HepG2 (cell line): ENCODE measurements around the gene RBM12. TPM values are rescaled to one million over a fixed set of nuclear protein-coding genes. Genes with fewer than 3 reads are reported as not detected.

ENCODE experiments used
- AGO1 ChIP-seq: fragments of 200-400 bp; formaldehyde crosslinking; IDR thresholded peaks from 2 replicates; pipeline ENCODE4 v1.6.1; 2017; ENCODE audit warnings: mild to moderate bottlenecking, low read depth, low read length, moderate library complexity; ENCODE audit not compliant: poor library complexity, severe bottlenecking
- AGO2 ChIP-seq: fragments of 200-400 bp; formaldehyde crosslinking; optimal IDR thresholded peaks from 2 replicates; pipeline ENCODE3; 2017; ENCODE audit warnings: mild to moderate bottlenecking, low read depth, low read length, moderate library complexity
- ARNTL ChIP-seq: sonication (generic); formaldehyde crosslinking; IDR thresholded peaks from 2 replicates; pipeline ENCODE4 v1.4.0; 2020; ENCODE audit warnings: mild to moderate bottlenecking, missing genetic modification reagents
- ATRX ChIP-seq: sonication (generic); formaldehyde crosslinking; IDR thresholded peaks from 2 replicates; pipeline ENCODE4 v1.4.0; 2020; ENCODE audit warnings: missing genetic modification reagents, borderline replicate concordance
- BHLHE40 ChIP-seq: IDR thresholded peaks from 2 replicates; pipeline ENCODE4 v1.6.1; 2011; ENCODE audit warnings: low read length, improper control_type of control experiment
- CHD4 ChIP-seq: fragments of 200-600 bp; sonication (generic); IDR thresholded peaks from 2 replicates; pipeline ENCODE4 v1.7.0; 2017; ENCODE audit warnings: mild to moderate bottlenecking, low read length, borderline replicate concordance
- FOXA1 ChIP-seq, 2 experiments: fragments of 450-650 bp in 1 of 2; sonication (generic) in 1 of 2; formaldehyde crosslinking in 1 of 2; IDR thresholded peaks; 2 replicates each; pipeline versions ENCODE4 v1.4.0 to v1.6.1; 2016 to 2020; ENCODE audit warnings: missing genetic modification reagents in 1 of 2
- GATA4 ChIP-seq: sonication (generic); IDR thresholded peaks from 2 replicates; pipeline ENCODE4 v1.6.1; 2016; ENCODE audit warnings: antibody characterized with exemption, low read depth, borderline replicate concordance
- HHEX ChIP-seq: IDR thresholded peaks from 2 replicates; pipeline ENCODE4 v1.6.1; 2016; ENCODE audit warnings: control low read depth
- IRF2 ChIP-seq: IDR thresholded peaks from 2 replicates; pipeline ENCODE4 v1.6.1; 2018; ENCODE audit warnings: missing genetic modification reagents, missing compliant biosample characterization
- KMT2A ChIP-seq: sonication (generic); formaldehyde crosslinking; IDR thresholded peaks from 2 replicates; pipeline ENCODE4 v1.4.0; 2020; ENCODE audit warnings: missing genetic modification reagents
- MTF1 ChIP-seq: sonication (generic); formaldehyde crosslinking; IDR thresholded peaks from 2 replicates; pipeline ENCODE4 v1.5.0; 2020; ENCODE audit warnings: missing genetic modification reagents
- MZF1 ChIP-seq: sonication (generic); formaldehyde crosslinking; IDR thresholded peaks from 2 replicates; pipeline ENCODE4 v1.8.1; 2023; ENCODE audit warnings: mild to moderate bottlenecking, missing genetic modification reagents, borderline replicate concordance
- NFIC ChIP-seq: IDR thresholded peaks from 2 replicates; pipeline ENCODE4 v1.6.1; 2012; ENCODE audit warnings: mild to moderate bottlenecking, low read length, inconsistent platforms
- PHF21A ChIP-seq: sonication (generic); formaldehyde crosslinking; IDR thresholded peaks from 2 replicates; pipeline ENCODE4 v1.5.0; 2020; ENCODE audit warnings: mild to moderate bottlenecking, missing genetic modification reagents
- RBAK ChIP-seq: sonication (generic); formaldehyde crosslinking; IDR thresholded peaks from 2 replicates; pipeline ENCODE4 v1.5.1; 2020; ENCODE audit warnings: mild to moderate bottlenecking, missing genetic modification reagents
- SKI ChIP-seq: fragments of 450-650 bp; IDR thresholded peaks from one replicate; pipeline ENCODE4 v1.6.1; 2018; ENCODE audit warnings: mild to moderate bottlenecking; ENCODE audit not compliant: partially characterized antibody
- ZFP36 ChIP-seq: fragments of 150-350 bp; IDR thresholded peaks from 2 replicates; pipeline ENCODE4 v1.6.1; 2018; ENCODE audit warnings: borderline replicate concordance, low read length, low read depth; ENCODE audit not compliant: partially characterized antibody
- ZFY ChIP-seq: sonication (generic); formaldehyde crosslinking; IDR thresholded peaks from 2 replicates; pipeline ENCODE4 v1.4.0; 2020; ENCODE audit warnings: missing genetic modification reagents
- ZNF383 ChIP-seq: sonication (generic); formaldehyde crosslinking; IDR thresholded peaks from 2 replicates; pipeline ENCODE4 v1.4.0; 2020; ENCODE audit warnings: missing genetic modification reagents, mild to moderate bottlenecking, borderline replicate concordance
- ZSCAN29 ChIP-seq: sonication (generic); formaldehyde crosslinking; conservative IDR thresholded peaks from 2 replicates; pipeline ENCODE4 v1.4.0; 2020; ENCODE audit warnings: mild to moderate bottlenecking, missing genetic modification reagents
- polyA plus RNA-seq, 8 experiments: library from polyadenylated mRNA; depleted of rRNA in 3 of 8; stranded (reverse) in 7 of 8; unstranded in 1 of 8; fragments of >200 nt; fragmentation: Illumina TruSeq in 4 of 8; extraction: Trizol in 4 of 8; gene quantifications; 2 replicates each; pipeline versions ENCODE4 v1.2.1 to v1.2.3, GENCODE V29; 2011 to 2016; ENCODE audit warnings: low read depth in 4 of 8, missing spikeins in 1 of 8, mixed read lengths in 1 of 8; ENCODE audit not compliant: insufficient read depth in 1 of 8
- total RNA-seq, 5 experiments: library from RNA; depleted of rRNA; stranded (reverse); fragments of >200 nt; fragmentation: Illumina TruSeq; extraction: Trizol; gene quantifications; 2 replicates each; pipeline ENCODE4 v1.2.3, GENCODE V29; 2016; ENCODE audit warnings: low read depth in 1 of 5
- TF ChIP-seq, protein P1 (sequence below): sonication (generic); formaldehyde crosslinking; IDR thresholded peaks from 2 replicates; pipeline ENCODE4 v1.8.0; 2022; ENCODE audit warnings: missing genetic modification reagents, mild to moderate bottlenecking, inconsistent platforms, borderline replicate concordance
- TF ChIP-seq, protein P2 (sequence below): sonication (generic); formaldehyde crosslinking; conservative IDR thresholded peaks from 2 replicates; pipeline ENCODE4 v1.8.0; 2022; ENCODE audit warnings: low read depth, missing genetic modification reagents
- TF ChIP-seq, protein P3 (sequence below): sonication (generic); formaldehyde crosslinking; conservative IDR thresholded peaks from 2 replicates; pipeline ENCODE4 v1.4.0; 2020; ENCODE audit warnings: missing genetic modification reagents
- TF ChIP-seq, protein P4 (sequence below): IDR thresholded peaks from 2 replicates; pipeline ENCODE4 v1.6.1; 2016

RBM12 gene
- total and polyA plus RNA-seq, 2 of the 13 experiments (the other 11 are each of a cell fraction or from before 2014, with no cell fraction given) = 97.9 to 104 TPM

DNA sequence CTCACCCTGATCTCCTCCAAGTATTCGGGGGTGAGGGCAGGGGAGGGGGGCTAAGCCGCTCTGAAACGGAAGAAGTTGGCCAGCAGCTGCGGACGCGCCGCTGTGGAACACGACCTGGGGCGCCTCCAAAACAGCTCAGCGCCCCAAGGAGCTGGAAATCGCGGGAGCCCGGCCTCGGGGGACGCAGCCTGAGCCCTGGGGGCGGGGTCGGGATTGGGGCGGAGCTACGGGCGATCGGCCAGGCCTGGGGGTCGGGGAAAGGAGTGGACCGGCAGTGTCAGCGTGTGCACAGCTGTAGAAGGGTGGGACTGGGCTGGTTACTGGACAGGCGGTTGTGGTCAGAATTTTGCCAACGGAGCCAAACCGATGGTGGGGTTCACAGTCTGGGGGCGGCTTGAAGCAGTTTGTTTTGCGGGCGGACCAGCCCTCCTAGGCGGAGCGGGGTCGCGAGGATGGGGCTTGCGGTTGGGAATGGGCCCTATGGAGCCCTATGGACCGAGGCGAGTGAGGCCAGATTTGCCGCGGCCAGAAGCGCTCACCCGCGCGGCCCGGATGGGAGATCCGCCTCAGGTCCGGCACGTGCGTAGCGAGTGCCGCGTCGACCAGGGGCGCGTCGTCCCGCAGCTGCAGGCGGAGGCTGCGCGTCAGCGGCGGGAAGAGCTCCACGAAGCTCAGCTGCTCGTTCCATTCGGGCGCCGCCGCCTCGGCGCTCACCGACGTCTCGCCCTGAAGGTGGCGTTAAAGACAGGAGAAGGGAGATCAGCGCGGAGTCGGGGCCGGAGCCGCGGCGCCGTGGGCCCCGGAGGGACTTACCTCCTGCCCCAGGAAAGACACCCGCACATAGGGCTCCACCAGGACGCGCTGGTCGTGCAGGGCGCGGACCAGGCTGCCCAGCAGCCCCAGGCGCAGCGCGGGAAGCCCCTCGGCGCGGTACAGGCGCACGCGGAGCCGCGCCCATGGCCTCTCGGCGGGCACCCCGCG is 63.4 kb downstream of the RBM12 start (continued):
- TF ChIP-seq AGO2 (no peak), HHEX (CRISPR knock-in tag) (no peak), ARNTL (CRISPR knock-in tag) (no peak), BHLHE40 (peak; percentile 86), NFIC (no peak), IRF2 (no peak), SKI (no peak), KMT2A (CRISPR knock-in tag) (no peak), CHD4 (no peak), ZNF383 (CRISPR knock-in tag) (no peak), AGO1 (peak; percentile 27), ZFY (CRISPR knock-in tag) (peak; percentile 65; the same call in 1 of the 2 replicates), MTF1 (CRISPR knock-in tag) (0 out of 2 replicates have a peak, but pooled peaks have one; percentile 38), MZF1 (CRISPR knock-in tag) (no peak), ZSCAN29 (CRISPR knock-in tag) (no peak), PHF21A (CRISPR knock-in tag) (no peak), ATRX (CRISPR knock-in tag) (no peak), FOXA1 (IDR thresholded peaks at IDR 0.05) (no peak), FOXA1 (CRISPR knock-in tag; IDR thresholded peaks at IDR 0.05) (no peak), ZFP36 (no peak), RBAK (no peak), GATA4 (no peak)
- TF ChIP-seq, protein P1, sequence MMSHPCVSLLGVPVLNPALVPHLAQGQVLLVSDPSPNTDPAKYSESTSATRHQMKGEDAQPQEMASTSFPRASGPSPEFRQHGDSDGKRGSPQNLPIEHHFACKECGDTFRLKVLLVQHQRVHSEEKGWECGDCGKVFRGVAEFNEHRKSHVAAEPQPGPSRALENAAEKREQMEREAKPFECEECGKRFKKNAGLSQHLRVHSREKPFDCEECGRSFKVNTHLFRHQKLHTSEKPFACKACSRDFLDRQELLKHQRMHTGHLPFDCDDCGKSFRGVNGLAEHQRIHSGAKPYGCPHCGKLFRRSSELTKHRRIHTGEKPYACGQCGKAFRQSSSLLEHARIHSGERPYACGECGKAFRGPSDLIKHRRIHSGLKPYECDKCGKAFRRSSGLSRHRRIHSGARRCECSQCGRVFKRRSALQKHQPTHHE = peak; percentile 71; the same call in 1 of the 2 replicates
- TF ChIP-seq, protein P2, sequence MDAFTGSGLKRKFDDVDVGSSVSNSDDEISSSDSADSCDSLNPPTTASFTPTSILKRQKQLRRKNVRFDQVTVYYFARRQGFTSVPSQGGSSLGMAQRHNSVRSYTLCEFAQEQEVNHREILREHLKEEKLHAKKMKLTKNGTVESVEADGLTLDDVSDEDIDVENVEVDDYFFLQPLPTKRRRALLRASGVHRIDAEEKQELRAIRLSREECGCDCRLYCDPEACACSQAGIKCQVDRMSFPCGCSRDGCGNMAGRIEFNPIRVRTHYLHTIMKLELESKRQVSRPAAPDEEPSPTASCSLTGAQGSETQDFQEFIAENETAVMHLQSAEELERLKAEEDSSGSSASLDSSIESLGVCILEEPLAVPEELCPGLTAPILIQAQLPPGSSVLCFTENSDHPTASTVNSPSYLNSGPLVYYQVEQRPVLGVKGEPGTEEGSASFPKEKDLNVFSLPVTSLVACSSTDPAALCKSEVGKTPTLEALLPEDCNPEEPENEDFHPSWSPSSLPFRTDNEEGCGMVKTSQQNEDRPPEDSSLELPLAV = no peak
- TF ChIP-seq, protein P3, sequence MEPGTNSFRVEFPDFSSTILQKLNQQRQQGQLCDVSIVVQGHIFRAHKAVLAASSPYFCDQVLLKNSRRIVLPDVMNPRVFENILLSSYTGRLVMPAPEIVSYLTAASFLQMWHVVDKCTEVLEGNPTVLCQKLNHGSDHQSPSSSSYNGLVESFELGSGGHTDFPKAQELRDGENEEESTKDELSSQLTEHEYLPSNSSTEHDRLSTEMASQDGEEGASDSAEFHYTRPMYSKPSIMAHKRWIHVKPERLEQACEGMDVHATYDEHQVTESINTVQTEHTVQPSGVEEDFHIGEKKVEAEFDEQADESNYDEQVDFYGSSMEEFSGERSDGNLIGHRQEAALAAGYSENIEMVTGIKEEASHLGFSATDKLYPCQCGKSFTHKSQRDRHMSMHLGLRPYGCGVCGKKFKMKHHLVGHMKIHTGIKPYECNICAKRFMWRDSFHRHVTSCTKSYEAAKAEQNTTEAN (CRISPR knock-in tag) = no peak; the same call in 1 of the 2 replicates
- TF ChIP-seq, protein P4, sequence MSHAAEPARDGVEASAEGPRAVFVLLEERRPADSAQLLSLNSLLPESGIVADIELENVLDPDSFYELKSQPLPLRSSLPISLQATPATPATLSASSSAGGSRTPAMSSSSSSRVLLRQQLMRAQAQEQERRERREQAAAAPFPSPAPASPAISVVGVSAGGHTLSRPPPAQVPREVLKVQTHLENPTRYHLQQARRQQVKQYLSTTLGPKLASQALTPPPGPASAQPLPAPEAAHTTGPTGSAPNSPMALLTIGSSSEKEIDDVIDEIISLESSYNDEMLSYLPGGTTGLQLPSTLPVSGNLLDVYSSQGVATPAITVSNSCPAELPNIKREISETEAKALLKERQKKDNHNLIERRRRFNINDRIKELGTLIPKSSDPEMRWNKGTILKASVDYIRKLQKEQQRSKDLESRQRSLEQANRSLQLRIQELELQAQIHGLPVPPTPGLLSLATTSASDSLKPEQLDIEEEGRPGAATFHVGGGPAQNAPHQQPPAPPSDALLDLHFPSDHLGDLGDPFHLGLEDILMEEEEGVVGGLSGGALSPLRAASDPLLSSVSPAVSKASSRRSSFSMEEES (CRISPR knock-in tag) = 0 out of 2 replicates have a peak, but pooled peaks have one; percentile 29
